ENCODE data around the gene EPHB1.
"Not testable (repeated sequence)": the region's sequence is repeated elsewhere in the genome, so short reads cannot be mapped to it uniquely, and the experiment has no call there.

EPHB1 gene

GRCh38 chr3:135084976-135085375, 289.9 kb downstream of the EPHB1 start:
- DNase-seq (ENCODE audit: low read depth in 2 of 2): no peak

- no peak for DNase-seq (ENCODE audit: low read depth in 2 of 2)
Measured at GRCh38 chr3:135085652-135086436, 290.8 kb downstream of the EPHB1 start.

- no peak for DNase-seq (ENCODE audit: low read depth in 2 of 2)
Measured at GRCh38 chr3:135087782-135088181, 292.7 kb downstream of the EPHB1 start.

- DNase-seq (ENCODE audit: low read depth in 2 of 2): no peak
Measured at GRCh38 chr3:135089451-135089850, 294.4 kb downstream of the EPHB1 start.

GRCh38 chr3:135090020-135090717, 295.1 kb downstream of the EPHB1 start:
- no peak for DNase-seq (ENCODE audit: low read depth in 2 of 2)

GRCh38 chr3:135091946-135092345, 296.9 kb downstream of the EPHB1 start:
- DNase-seq (ENCODE audit: low read depth in 2 of 2): no peak

- no peak for DNase-seq (ENCODE audit: low read depth in 2 of 2)
Measured at GRCh38 chr3:135093121-135093520, 298.1 kb downstream of the EPHB1 start.

- DNase-seq (ENCODE audit: low read depth in 2 of 2): no peak
Measured at GRCh38 chr3:135097276-135097946, 302.4 kb downstream of the EPHB1 start.

- no peak for DNase-seq (ENCODE audit: low read depth in 2 of 2)
Measured at GRCh38 chr3:135099734-135100355, 304.8 kb downstream of the EPHB1 start.

GRCh38 chr3:135100366-135100765, 305.3 kb downstream of the EPHB1 start:
- no peak for DNase-seq (ENCODE audit: low read depth in 2 of 2)

GRCh38 chr3:135103917-135104316, 308.9 kb downstream of the EPHB1 start:
- DNase-seq (ENCODE audit: low read depth in 2 of 2): no peak

- no peak for DNase-seq (ENCODE audit: low read depth in 2 of 2)
Measured at GRCh38 chr3:135106445-135106844, 311.4 kb downstream of the EPHB1 start.

- no peak for DNase-seq (ENCODE audit: low read depth in 2 of 2)
Measured at GRCh38 chr3:135107043-135107442, 312.0 kb downstream of the EPHB1 start.

GRCh38 chr3:135109681-135110080, 314.6 kb downstream of the EPHB1 start:
- DNase-seq (ENCODE audit: low read depth in 2 of 2): no peak

GRCh38 chr3:135114551-135114950, 319.5 kb downstream of the EPHB1 start:
- not testable (repeated sequence) for DNase-seq (ENCODE audit: low read depth in 2 of 2)

- DNase-seq (ENCODE audit: low read depth in 2 of 2): no peak
Measured at GRCh38 chr3:135117977-135118376, 322.9 kb downstream of the EPHB1 start.

- no peak for DNase-seq (ENCODE audit: low read depth in 2 of 2)
Measured at GRCh38 chr3:135118792-135119191, 323.7 kb downstream of the EPHB1 start.

GRCh38 chr3:135125171-135125801, 330.2 kb downstream of the EPHB1 start:
- no peak for DNase-seq (ENCODE audit: low read depth in 2 of 2)

GRCh38 chr3:135127946-135128470, 332.9 kb downstream of the EPHB1 start:
- no peak for DNase-seq (ENCODE audit: low read depth in 2 of 2)

GRCh38 chr3:135128818-135129217, 333.8 kb downstream of the EPHB1 start:
- DNase-seq (ENCODE audit: low read depth in 2 of 2): no peak

GRCh38 chr3:135131290-135131689, 336.2 kb downstream of the EPHB1 start:
- DNase-seq (ENCODE audit: low read depth in 2 of 2): no peak

Measured in activated CD4-positive, alpha-beta T cell treated with anti-CD3 and anti-CD28 coated beads for 24 hours (primary cell).